Cardiac muscle cell (in vitro differentiated cells and primary cell): ENCODE results near the gene DENND4C. TPM values are rescaled to one million over a fixed set of nuclear protein-coding genes. Genes with fewer than 3 reads are reported as not detected.
"Not testable (repeated sequence)": the region's sequence is repeated elsewhere in the genome, so short reads cannot be mapped to it uniquely, and the experiment has no call there.

Experiments used
- DNase-seq, 2 donors: peaks; one replicate each; pipeline versions ENCODE4 v3.0.0 to v3.0.0-alpha.2; 2010 to 2017; ENCODE audit warnings: low read depth in 1 of 2, low spot score in 1 of 2
- H3K27ac ChIP-seq: fragments of 200-600 bp; sonication (generic); 2 replicates; pipeline ENCODE4 v1.5.1; 2016
- H3K27me3 ChIP-seq: fragments of 200-600 bp; sonication (generic); 2 replicates; pipeline ENCODE4 v1.6.0; 2016; ENCODE audit warnings: control low read depth
- H3K36me3 ChIP-seq: fragments of 200-600 bp; sonication (generic); 2 replicates; pipeline ENCODE4 v1.5.1; 2016; ENCODE audit warnings: control low read depth
- H3K4me1 ChIP-seq: fragments of 200-600 bp; sonication (generic); 2 replicates; pipeline ENCODE4 v1.8.1; 2017; ENCODE audit warnings: low read depth, mild to moderate bottlenecking, mixed run types
- H3K4me3 ChIP-seq: fragments of 200-600 bp; sonication (generic); 2 replicates; pipeline ENCODE4 v1.5.1; 2016; ENCODE audit warnings: mild to moderate bottlenecking
- H3K9me3 ChIP-seq: fragments of 200-600 bp; sonication (generic); 2 replicates; pipeline ENCODE4 v1.5.1; 2017; ENCODE audit warnings: low read depth, mild to moderate bottlenecking, control low read depth
- polyA plus RNA-seq: library from polyadenylated mRNA; unstranded; fragments of >200 nt; fragmentation: Nextera tagmentation; extraction: Ambion mirVana; gene quantifications from 2 replicates; pipeline ENCODE4 v1.2.1, GENCODE V29; 2016
- total RNA-seq: library from RNA; depleted of rRNA; stranded (reverse); fragments of >200 nt; gene quantifications from 2 replicates; pipeline ENCODE4 v1.2.3, GENCODE V29; 2016
- TF ChIP-seq, protein P1 (sequence below): IDR thresholded peaks from 2 replicates; pipeline ENCODE4 v1.5.1; 2012; ENCODE audit warnings: low read depth, mild to moderate bottlenecking, low read length

DENND4C gene
- total and polyA plus RNA-seq, 2 experiments from 2014 or later: 19.3 to 51.0 TPM

DNA sequence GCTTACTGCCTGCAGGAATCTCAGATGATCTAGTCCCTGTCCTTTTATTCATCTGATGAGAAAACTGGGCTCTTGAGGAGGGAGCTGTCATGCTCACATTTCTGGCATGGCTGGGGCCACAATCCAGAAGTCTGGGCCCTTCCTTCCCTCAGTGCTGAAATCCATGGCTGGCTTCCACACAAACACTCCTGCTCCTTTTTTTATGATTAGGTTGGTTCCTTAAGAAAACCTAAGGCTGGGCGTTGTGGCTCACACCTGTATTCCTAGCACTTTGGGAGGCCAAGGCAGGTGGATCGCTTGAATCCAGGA lies 179.7 kb downstream of the DENND4C start:
- no peaks in the 10 kb centered on the region for H3K9me3 ChIP-seq
- no peaks in the 10 kb centered on the region for H3K4me1 ChIP-seq
- H3K27ac ChIP-seq: no peak overlapping the region
- DNase-seq: no peak
- H3K27me3 ChIP-seq: no peaks in the 10 kb centered on the region
- TF ChIP-seq, protein P1, sequence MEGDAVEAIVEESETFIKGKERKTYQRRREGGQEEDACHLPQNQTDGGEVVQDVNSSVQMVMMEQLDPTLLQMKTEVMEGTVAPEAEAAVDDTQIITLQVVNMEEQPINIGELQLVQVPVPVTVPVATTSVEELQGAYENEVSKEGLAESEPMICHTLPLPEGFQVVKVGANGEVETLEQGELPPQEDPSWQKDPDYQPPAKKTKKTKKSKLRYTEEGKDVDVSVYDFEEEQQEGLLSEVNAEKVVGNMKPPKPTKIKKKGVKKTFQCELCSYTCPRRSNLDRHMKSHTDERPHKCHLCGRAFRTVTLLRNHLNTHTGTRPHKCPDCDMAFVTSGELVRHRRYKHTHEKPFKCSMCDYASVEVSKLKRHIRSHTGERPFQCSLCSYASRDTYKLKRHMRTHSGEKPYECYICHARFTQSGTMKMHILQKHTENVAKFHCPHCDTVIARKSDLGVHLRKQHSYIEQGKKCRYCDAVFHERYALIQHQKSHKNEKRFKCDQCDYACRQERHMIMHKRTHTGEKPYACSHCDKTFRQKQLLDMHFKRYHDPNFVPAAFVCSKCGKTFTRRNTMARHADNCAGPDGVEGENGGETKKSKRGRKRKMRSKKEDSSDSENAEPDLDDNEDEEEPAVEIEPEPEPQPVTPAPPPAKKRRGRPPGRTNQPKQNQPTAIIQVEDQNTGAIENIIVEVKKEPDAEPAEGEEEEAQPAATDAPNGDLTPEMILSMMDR: no peak
- no peak overlapping the region for H3K4me3 ChIP-seq
- no peaks in the 10 kb centered on the region for H3K36me3 ChIP-seq

DNA sequence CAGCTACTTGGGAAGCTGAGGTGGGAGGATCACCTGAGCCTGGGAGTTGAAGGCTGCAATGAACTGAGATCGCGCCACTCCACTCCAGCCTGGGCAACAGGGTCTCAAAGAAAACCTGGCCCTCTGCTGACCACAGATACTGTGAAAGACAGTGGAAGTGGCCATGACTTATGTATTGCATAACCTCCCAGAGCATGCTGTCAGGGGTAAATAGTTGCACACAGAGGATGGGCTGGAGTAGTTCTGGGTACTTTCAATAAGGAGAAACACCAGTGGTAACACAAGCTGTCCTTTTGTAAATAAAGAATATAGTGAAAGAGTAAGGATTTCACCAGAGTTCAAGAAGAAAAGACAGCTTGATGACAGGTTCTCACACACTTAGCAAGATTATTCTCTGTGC lies 180.1 kb downstream of the DENND4C start:
- TF ChIP-seq, protein P1: no peak
- H3K4me1 ChIP-seq: no peaks in the 10 kb centered on the region
- H3K9me3 ChIP-seq: no peaks in the 10 kb centered on the region
- no peak for DNase-seq
- no peaks in the 10 kb centered on the region for H3K36me3 ChIP-seq
- no peaks in the 10 kb centered on the region for H3K27me3 ChIP-seq
- H3K4me3 ChIP-seq: no peak overlapping the region
- H3K27ac ChIP-seq: no peak overlapping the region

DNA sequence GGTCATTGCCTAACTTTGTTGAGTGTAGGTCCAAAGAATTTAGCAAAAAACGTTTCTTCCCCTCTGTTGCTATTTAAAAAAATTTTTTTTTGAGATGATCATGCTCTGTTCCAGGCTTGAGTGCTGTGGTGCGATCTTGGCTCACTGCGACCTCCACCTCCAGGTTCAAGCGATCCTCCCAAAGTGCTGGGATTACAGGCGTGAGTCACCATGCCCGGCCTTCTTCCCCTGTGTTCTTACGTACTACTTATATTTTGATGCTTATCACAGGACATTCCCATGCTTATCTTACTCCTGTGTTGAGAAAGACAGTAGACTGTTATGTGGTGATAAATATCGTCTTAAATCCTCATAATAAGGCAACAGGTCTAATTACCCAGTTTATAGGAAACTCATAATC lies 180.8 kb downstream of the DENND4C start:
- Histone ChIP-seq H3K27ac (no peak overlapping the region), H3K36me3 (no peaks in the 10 kb centered on the region), H3K27me3 (no peaks in the 10 kb centered on the region), H3K4me3 (no peak overlapping the region), H3K4me1 (no peaks in the 10 kb centered on the region), H3K9me3 (no peaks in the 10 kb centered on the region)
- DNase-seq: peak in 1 of 2 donors; percentile 71
- TF ChIP-seq, protein P1: no peak

DNA sequence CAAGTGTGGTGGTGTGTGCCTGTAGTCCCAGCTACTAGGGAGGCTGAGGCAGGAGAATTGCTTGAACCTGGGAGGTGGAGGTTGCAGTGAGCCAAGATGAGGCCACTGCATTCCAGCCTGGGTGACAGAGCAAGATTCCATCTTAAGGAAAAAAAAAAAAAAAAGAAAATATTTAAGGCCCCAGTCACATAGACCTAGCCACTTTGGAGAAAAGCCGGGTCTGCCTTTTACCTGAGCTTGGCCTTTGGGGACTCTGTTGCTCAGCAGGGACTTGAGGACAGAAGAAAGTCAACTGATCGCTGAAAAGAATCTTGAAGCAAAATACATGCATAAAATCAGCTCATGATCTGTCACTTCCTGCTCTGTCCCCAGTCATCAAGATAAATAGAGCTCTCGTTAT lies 183.0 kb downstream of the DENND4C start:
- not testable (repeated sequence) for H3K9me3 ChIP-seq, H3K36me3 ChIP-seq, H3K27ac ChIP-seq, H3K4me3 ChIP-seq, H3K4me1 ChIP-seq, H3K27me3 ChIP-seq, DNase-seq

DNA sequence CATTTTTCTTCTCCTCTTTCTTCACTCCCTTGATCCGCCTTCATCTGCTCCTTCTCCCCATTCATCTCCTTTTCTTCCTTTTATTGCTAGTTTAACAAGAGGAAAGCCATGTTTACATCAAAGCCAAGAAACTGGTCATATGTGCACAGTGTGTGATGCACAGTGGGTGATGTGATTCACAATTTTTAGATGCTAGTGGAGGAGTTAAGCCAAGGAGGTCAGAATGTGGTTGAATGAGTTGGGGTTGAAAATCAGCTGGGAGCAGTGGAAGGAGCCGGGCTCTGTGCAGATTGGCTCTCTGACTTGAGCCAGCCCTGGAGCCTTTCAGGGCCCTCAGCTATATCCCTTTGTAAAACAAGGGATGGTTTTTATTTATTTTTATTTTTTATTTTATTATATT lies 185.7 kb downstream of the DENND4C start:
- TF ChIP-seq, protein P1: no peak
- Histone ChIP-seq H3K27me3 (no peaks in the 10 kb centered on the region), H3K9me3 (no peaks in the 10 kb centered on the region), H3K4me3 (no peak overlapping the region), H3K4me1 (no peaks in the 10 kb centered on the region), H3K36me3 (no peaks in the 10 kb centered on the region), H3K27ac (no peak overlapping the region)
- peak in 1 of 2 donors; percentile 34 for DNase-seq

DNA sequence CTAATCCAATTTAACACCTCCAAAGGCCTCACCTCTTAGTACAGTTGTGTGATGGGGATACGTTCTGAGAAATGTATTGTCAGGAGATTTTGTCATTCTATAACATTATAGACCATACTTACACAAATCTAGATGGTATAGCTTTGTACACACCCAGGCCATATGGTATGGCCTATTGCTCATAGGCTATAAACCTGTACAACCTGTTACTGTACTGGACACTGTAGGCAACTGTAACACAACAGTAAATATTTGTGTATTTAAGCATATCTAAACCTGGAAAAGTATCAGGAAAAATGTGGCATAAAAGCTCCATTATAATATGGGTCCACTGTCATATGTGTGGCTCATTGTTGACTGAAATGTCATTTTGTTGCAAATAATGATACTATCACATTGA lies 190.4 kb downstream of the DENND4C start:
- no peaks in the 10 kb centered on the region for H3K27me3 ChIP-seq
- H3K36me3 ChIP-seq: no peaks in the 10 kb centered on the region
- TF ChIP-seq, protein P1: no peak

More for the DNA sequence above, 190.4 kb downstream of the DENND4C start:
- DNase-seq: no peak
- Histone ChIP-seq H3K27ac (no peak overlapping the region), H3K9me3 (no peaks in the 10 kb centered on the region), H3K4me3 (no peak overlapping the region), H3K4me1 (no peaks in the 10 kb centered on the region)

Other genes with a start within 250 kb of the DENND4C start
- 0.06 and 0.95 TPM in 2 replicates for gene SAXO1, start 197.5 kb upstream of the DENND4C start, total RNA-seq
- gene SAXO1, start 197.5 kb upstream of the DENND4C start, polyA plus RNA-seq: 0.24 and 0.30 TPM in 2 replicates
- 43.8 and 53.7 TPM in 2 replicates for gene RRAGA, start 181.3 kb upstream of the DENND4C start, total RNA-seq
- gene RRAGA, start 181.3 kb upstream of the DENND4C start, polyA plus RNA-seq: 154 and 164 TPM in 2 replicates
- 6.7 and 9.4 TPM in 2 replicates for gene HAUS6, start 127.8 kb upstream of the DENND4C start, total RNA-seq
- gene HAUS6, start 127.8 kb upstream of the DENND4C start, polyA plus RNA-seq: 5.6 and 6.5 TPM in 2 replicates
- 33.6 and 55.7 TPM in 2 replicates for gene PLIN2, start 103.2 kb upstream of the DENND4C start, total RNA-seq
- 42.0 and 91.1 TPM in 2 replicates for gene PLIN2, start 103.2 kb upstream of the DENND4C start, polyA plus RNA-seq
- 752 and 960 TPM in 2 replicates for gene RPS6, start 149.5 kb downstream of the DENND4C start, total RNA-seq
- gene RPS6, start 149.5 kb downstream of the DENND4C start, polyA plus RNA-seq: 637 and 654 TPM in 2 replicates
- gene ACER2, start 178.3 kb downstream of the DENND4C start, total RNA-seq: 1.7 and 1.9 TPM in 2 replicates
- 0.24 and 1.1 TPM in 2 replicates for gene ACER2, start 178.3 kb downstream of the DENND4C start, polyA plus RNA-seq